Measurements from ENCODE around the gene DEXI.
A peak's percentile ranks its signal among the peaks of the same experiment; 100 is the strongest.
"Not testable (repeated sequence)": the region's sequence is repeated elsewhere in the genome, so short reads cannot be mapped to it uniquely, and the experiment has no call there.

The DEXI gene

GRCh38 chr16:10940501-10941079 lies 1.7 kb downstream of the DEXI start:
- no peak for DNase-seq

- no peak for DNase-seq
Measured at GRCh38 chr16:10939649-10940234, 2.5 kb downstream of the DEXI start.

GRCh38 chr16:10938796-10939648 lies 3.2 kb downstream of the DEXI start:
- no peak for DNase-seq

- no peak for DNase-seq
Measured at GRCh38 chr16:10938321-10938720, 3.9 kb downstream of the DEXI start.

- no peak for DNase-seq
Measured at GRCh38 chr16:10937068-10937859, 5.0 kb downstream of the DEXI start.

GRCh38 chr16:10936272-10936984 lies 5.8 kb downstream of the DEXI start:
- no peak for DNase-seq

GRCh38 chr16:10935226-10935915 lies 6.9 kb downstream of the DEXI start:
- DNase-seq: no peak

- no peak for DNase-seq
Measured at GRCh38 chr16:10934325-10935107, 7.8 kb downstream of the DEXI start.

GRCh38 chr16:10933865-10934264 lies 8.4 kb downstream of the DEXI start:
- DNase-seq: no peak

- peak; percentile 16 for DNase-seq
Measured at GRCh38 chr16:10932959-10933710, 9.1 kb downstream of the DEXI start.

GRCh38 chr16:10931977-10932632 lies 10.2 kb downstream of the DEXI start:
- no peak for DNase-seq

GRCh38 chr16:10931134-10931533 lies 11.1 kb downstream of the DEXI start:
- no peak for DNase-seq

GRCh38 chr16:10930755-10931093 lies 11.5 kb downstream of the DEXI start:
- no peak for DNase-seq

- DNase-seq: no peak
Measured at GRCh38 chr16:10929853-10930754, 12.2 kb downstream of the DEXI start.

- DNase-seq: not testable (repeated sequence)
Measured at GRCh38 chr16:10929097-10929496, 13.2 kb downstream of the DEXI start.

GRCh38 chr16:10927497-10928112 lies 14.7 kb downstream of the DEXI start:
- DNase-seq: no peak

- DNase-seq: no peak
Measured at GRCh38 chr16:10926867-10927266, 15.4 kb downstream of the DEXI start.

- no peak for DNase-seq
Measured at GRCh38 chr16:10926094-10926493, 16.2 kb downstream of the DEXI start.
